GM20000 (cell line): ENCODE measurements around the gene ADSS1.

Experiments
- DNase-seq: peaks from one replicate; pipeline ENCODE4 v3.0.0; 2012; ENCODE audit warnings: low spot score
- TF ChIP-seq, protein P1 (sequence below): IDR thresholded peaks from 2 replicates; pipeline ENCODE4 v1.5.1; 2012; ENCODE audit warnings: mild to moderate bottlenecking, control low read depth; ENCODE audit errors: extremely low read depth, missing control alignments

ADSS1 gene

GRCh38 chr14:104771374-104771773 is 47.3 kb downstream of the ADSS1 start:
- TF ChIP-seq, protein P1, sequence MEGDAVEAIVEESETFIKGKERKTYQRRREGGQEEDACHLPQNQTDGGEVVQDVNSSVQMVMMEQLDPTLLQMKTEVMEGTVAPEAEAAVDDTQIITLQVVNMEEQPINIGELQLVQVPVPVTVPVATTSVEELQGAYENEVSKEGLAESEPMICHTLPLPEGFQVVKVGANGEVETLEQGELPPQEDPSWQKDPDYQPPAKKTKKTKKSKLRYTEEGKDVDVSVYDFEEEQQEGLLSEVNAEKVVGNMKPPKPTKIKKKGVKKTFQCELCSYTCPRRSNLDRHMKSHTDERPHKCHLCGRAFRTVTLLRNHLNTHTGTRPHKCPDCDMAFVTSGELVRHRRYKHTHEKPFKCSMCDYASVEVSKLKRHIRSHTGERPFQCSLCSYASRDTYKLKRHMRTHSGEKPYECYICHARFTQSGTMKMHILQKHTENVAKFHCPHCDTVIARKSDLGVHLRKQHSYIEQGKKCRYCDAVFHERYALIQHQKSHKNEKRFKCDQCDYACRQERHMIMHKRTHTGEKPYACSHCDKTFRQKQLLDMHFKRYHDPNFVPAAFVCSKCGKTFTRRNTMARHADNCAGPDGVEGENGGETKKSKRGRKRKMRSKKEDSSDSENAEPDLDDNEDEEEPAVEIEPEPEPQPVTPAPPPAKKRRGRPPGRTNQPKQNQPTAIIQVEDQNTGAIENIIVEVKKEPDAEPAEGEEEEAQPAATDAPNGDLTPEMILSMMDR = no peak
- DNase-seq = no peak

DNA sequence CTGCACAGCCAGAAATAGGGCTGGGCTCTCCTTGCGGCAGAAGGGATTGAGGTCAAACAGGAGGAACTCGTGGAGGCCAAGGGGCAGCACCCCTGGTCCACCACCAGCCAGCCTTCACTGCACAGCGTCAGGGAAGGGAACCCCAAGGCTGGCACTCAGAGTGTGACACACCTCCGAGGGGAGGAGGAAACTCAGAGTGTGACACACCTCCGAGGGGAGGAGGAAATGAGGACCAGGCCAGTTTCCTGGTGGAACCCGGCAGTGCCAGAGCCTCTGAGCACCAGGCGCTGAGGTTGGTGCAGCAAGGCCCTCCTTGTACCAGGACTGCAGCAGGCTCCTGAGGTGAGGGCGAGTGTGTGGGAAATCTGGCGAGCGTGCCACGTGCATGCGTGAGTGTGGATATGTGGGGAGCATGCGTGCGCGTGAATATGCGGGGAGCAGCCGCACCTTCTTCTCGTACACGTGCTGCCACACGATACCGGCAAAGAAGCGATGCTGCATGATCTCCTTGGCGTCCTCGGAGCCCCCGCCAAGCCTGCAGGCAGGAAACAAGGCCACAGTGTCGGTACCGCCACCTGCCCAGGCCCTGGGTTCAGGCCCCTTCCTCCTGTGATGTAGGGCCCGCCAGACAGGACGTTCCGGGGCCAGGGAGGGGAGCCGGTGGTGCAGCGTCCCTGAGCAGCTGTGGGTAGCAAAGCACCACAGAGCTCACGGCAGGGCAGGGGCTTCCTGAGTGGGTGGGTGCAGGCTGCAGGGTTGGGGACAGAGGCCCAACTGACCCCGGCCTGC is 48.1 kb downstream of the ADSS1 start:
- TF ChIP-seq, protein P1 = no peak

DNA sequence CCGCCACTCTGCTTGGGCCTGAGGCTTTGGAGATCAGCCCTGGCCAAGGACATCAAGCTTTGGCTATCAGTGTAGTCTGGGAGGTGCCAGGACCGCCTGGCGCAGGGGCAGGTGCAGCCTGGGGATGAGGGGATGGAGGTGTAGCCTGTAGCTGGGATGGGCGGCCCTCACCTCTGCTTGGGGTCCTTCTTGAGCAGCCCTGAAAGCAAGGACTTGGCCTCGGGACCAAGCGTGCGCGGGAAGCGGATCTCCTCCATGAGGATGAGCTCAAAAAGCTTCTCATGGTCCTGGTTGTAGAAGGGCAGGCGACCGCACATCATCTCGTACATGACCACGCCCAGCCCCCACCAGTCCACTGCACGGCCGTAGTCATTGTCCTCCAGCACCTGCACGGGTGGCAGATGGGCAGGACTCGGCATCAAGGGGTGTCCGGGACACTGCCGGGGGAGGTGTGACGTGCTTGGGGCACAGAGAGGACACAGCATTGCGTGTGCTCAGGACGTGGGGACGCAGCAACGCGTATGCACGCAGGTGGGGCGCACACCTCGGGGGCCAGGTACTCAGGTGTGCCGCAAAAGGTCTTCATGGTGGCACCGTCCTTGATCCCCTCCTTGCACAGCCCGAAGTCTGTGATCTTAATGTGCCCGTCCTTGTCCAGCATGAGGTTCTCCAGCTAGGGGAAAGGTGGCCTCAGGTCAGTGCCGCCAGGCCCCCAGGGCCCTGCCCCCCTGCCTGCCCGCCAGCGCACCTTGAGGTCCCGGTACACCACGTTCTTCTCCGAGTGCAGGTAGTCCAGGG is 48.9 kb downstream of the ADSS1 start:
- TF ChIP-seq, protein P1 = no peak
- DNase-seq = no peak

More for the DNA sequence above, 48.1 kb downstream of the ADSS1 start:
- no peak for DNase-seq

DNA sequence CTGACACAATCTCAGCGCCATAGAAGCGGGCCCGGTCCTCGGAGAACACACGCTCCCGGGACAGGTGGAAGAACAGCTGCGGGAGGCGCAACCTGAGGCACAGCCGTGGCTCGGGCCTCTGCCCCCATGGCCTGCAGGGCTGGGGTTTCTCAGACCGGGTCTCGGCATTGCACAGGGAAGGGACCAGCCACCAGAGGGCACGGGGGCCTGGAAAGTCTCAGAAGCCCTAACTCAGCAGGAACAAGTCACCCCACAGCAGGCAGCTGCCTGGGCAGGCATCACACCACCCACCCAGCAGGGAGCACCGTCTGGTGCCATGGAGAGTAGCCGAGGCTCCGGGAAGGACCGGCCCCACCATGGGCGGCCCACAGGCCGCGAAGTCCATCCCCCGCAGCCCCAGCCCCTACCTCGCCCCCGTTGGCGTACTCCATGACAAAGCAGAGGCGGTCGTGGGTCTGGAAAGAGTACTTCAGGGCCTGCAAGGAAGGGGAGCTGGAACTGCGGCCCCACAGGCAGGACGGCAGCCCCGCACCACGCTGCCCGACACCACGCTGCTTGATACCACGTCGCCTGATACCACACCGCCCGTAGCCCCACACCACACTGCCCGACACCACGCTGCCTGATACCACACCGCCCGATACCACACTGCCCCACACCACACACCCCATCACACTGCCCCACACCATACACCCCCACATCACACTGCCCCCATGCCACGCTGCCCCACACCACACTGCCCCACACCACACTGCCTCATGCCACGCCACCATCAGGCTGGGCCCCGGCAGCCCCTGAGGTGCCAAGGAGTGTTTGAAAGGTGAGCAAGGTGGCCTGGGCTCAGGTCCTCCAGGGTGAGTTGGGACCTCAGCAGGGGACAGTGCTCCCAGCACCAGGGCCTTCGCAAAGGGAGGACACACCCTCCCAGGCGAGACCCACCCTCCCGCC is 49.8 kb downstream of the ADSS1 start:
- TF ChIP-seq, protein P1 = no peak
- no peak for DNase-seq

DNA sequence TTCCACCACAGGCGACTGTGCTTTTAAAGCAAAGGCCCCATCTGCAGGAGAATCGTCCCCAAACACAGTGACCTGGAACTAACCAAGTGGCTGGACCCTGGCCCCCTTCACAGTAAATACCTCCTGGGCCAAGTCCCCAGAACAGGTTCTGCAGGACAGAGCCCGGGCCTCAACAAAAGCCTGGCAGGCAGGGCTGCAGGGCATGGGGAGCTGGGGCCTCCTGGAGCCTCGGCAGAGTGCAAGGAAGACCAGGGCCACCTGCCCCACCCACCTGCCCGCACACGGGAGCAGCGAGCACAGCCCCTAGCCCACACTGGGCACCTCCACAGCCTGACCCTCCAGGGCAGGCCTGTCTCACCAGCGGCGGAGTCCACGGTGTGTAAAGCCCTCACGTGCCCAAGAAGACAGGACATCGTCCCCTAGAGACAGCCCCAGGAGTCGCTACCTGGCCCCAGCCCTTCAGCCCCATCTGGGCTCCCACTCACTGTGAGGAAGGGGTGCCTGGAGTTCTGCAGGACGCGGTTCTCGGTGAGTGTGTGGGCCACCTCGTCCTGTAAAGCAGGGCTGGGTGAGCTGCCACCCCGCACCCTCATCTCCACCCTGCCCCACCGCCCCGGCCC is 50.5 kb downstream of the ADSS1 start:
- TF ChIP-seq, protein P1 = no peak
- no peak for DNase-seq

GRCh38 chr14:104775073-104775489 is 51.1 kb downstream of the ADSS1 start:
- TF ChIP-seq, protein P1 = no peak
- DNase-seq = no peak
